ENCODE data around the gene AP2S1. TPM values are rescaled to one million over a fixed set of nuclear protein-coding genes. Genes with fewer than 3 reads are reported as not detected.
A peak's percentile ranks its signal among the peaks of the same experiment; 100 is the strongest.

AP2S1 gene
- 111 and 143 TPM in 2 replicates for total RNA-seq
- polyA plus RNA-seq, result 201 and 233 TPM in 2 replicates
- 258 and 351 TPM in 2 replicates for polyA plus RNA-seq (2012)
- polyA minus RNA-seq (ENCODE audit: low replicate concordance), result 91.1 and 130 TPM in 2 replicates

- Histone ChIP-seq H3K4me2 (ENCODE audit: extremely low read depth, insufficient read depth, low read length) (peak within 1 kb of the TSS; percentile 92), H2AFZ (ENCODE audit: low read length) (peak within 1 kb of the TSS; percentile 54), H3K27ac (ENCODE audit: insufficient read depth, low read length) (peak within 1 kb of the TSS; percentile 94), H4K20me1 (ENCODE audit: control insufficient read depth, extremely low read depth, insufficient read depth, low read length) (no peaks in the 10 kb centered on the region), H3K79me2 (ENCODE audit: control insufficient read depth, insufficient read depth, low read length) (peaks cover 25% of the 10 kb centered on the region), H3K9ac (ENCODE audit: insufficient read depth, low read length) (peak within 1 kb of the TSS; percentile 69), H3K36me3 (ENCODE audit: control insufficient read depth, insufficient read depth, low read length) (peaks cover 7% of the 10 kb centered on the region), H3K4me1 (ENCODE audit: control insufficient read depth, extremely low read depth, insufficient read depth, low read length) (no peaks in the 10 kb centered on the region), H3K27me3 (ENCODE audit: control insufficient read depth, insufficient read depth, low read length) (no peaks in the 10 kb centered on the region), H3K9me3 (ENCODE audit: control insufficient read depth, insufficient read depth, low read depth, low read length) (no peaks in the 10 kb centered on the region), H3K4me3 (replicated peaks in 1 of 4; ENCODE audit: control extremely low read depth in 1 of 4, insufficient read depth in 1 of 4, low read depth in 3 of 4, low read length in 4 of 4) (peak within 1 kb of the TSS; percentile 50 to 93 (median 84))
- no peak for TF ChIP-seq EZH2 (IDR thresholded peaks at IDR 0.05; ENCODE audit: low read length, missing control alignments)
- TF ChIP-seq, protein P1, sequence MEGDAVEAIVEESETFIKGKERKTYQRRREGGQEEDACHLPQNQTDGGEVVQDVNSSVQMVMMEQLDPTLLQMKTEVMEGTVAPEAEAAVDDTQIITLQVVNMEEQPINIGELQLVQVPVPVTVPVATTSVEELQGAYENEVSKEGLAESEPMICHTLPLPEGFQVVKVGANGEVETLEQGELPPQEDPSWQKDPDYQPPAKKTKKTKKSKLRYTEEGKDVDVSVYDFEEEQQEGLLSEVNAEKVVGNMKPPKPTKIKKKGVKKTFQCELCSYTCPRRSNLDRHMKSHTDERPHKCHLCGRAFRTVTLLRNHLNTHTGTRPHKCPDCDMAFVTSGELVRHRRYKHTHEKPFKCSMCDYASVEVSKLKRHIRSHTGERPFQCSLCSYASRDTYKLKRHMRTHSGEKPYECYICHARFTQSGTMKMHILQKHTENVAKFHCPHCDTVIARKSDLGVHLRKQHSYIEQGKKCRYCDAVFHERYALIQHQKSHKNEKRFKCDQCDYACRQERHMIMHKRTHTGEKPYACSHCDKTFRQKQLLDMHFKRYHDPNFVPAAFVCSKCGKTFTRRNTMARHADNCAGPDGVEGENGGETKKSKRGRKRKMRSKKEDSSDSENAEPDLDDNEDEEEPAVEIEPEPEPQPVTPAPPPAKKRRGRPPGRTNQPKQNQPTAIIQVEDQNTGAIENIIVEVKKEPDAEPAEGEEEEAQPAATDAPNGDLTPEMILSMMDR (conservative IDR thresholded peaks at IDR 0.05 in 1 of 2, IDR thresholded peaks at IDR 0.05 in 1 of 2; ENCODE audit: low read depth in 1 of 2, low read length in 2 of 2), result no peak
- DNase-seq (ENCODE audit: low read depth in 2 of 2), result peak; percentile 98 to 99
Observed at GRCh38 chr19:46850228-46851203, at the start of gene AP2S1. Gene AP2S1, minus strand, starts transcription at chr19:46850846. Its CDS starts 80 bp downstream, at chr19:46850766.

- H4K20me1 ChIP-seq (ENCODE audit: control insufficient read depth, extremely low read depth, insufficient read depth, low read length), result no peaks in the 10 kb centered on the region
- no peak overlapping the region for H3K4me2 ChIP-seq (ENCODE audit: extremely low read depth, insufficient read depth, low read length)
- H3K27ac ChIP-seq (ENCODE audit: insufficient read depth, low read length), result no peak overlapping the region
- H3K36me3 ChIP-seq (ENCODE audit: control insufficient read depth, insufficient read depth, low read length), result no peaks in the 10 kb centered on the region
- peaks cover 62% of the 10 kb centered on the region for H3K79me2 ChIP-seq (ENCODE audit: control insufficient read depth, insufficient read depth, low read length)
- TF ChIP-seq, protein P1 (conservative IDR thresholded peaks at IDR 0.05 in 1 of 2, IDR thresholded peaks at IDR 0.05 in 1 of 2; ENCODE audit: low read depth in 1 of 2, low read length in 2 of 2), result no peak
- DNase-seq (ENCODE audit: low read depth in 2 of 2), result no peak
- H3K4me3 ChIP-seq (replicated peaks in 1 of 4; ENCODE audit: control extremely low read depth in 1 of 4, insufficient read depth in 1 of 4, low read depth in 3 of 4, low read length in 4 of 4), result no peak overlapping the region
- H3K27me3 ChIP-seq (ENCODE audit: control insufficient read depth, insufficient read depth, low read length), result no peaks in the 10 kb centered on the region
- H3K9ac ChIP-seq (ENCODE audit: insufficient read depth, low read length), result no peak overlapping the region
- H3K4me1 ChIP-seq (ENCODE audit: control insufficient read depth, extremely low read depth, insufficient read depth, low read length), result peaks cover 22% of the 10 kb centered on the region
- no peaks in the 10 kb centered on the region for H3K9me3 ChIP-seq (ENCODE audit: control insufficient read depth, insufficient read depth, low read depth, low read length)
- no peak overlapping the region for H2AFZ ChIP-seq (ENCODE audit: low read length)
Observed at GRCh38 chr19:46900341-46900740, 49.7 kb upstream of the AP2S1 start.

DNA sequence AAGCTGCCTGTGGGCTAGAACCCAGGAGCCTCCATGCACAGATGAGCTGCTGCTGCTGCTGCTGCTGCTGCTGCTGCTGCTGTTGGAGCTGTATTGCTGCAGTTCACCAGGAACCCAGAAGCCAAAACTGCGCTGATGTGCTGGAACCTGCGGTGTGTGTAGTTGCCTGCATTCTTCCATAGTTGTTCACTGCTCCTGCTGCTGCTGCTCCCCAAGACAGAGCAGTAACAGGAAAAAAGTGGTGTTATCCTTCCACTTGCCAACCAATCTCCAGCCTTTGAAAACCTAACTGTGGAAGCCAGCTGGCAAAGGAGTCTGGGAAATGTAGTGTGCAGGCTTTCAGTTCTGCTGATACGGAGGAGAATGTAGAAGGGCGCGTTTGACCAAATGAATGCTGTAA is 48.1 kb upstream of the AP2S1 start:
- DNase-seq (ENCODE audit: low read depth in 2 of 2), result peak; percentile 33 to 92
- Histone ChIP-seq H3K27me3 (ENCODE audit: control insufficient read depth, insufficient read depth, low read length) (no peaks in the 10 kb centered on the region), H3K79me2 (ENCODE audit: control insufficient read depth, insufficient read depth, low read length) (peaks cover 54% of the 10 kb centered on the region), H4K20me1 (ENCODE audit: control insufficient read depth, extremely low read depth, insufficient read depth, low read length) (no peaks in the 10 kb centered on the region), H3K4me3 (replicated peaks in 1 of 4; ENCODE audit: control extremely low read depth in 1 of 4, insufficient read depth in 1 of 4, low read depth in 3 of 4, low read length in 4 of 4) (peak overlapping the region in 1 of 4 experiments; percentile 27), H3K4me2 (ENCODE audit: extremely low read depth, insufficient read depth, low read length) (peak overlapping the region; percentile 85), H3K27ac (ENCODE audit: insufficient read depth, low read length) (no peak overlapping the region), H3K36me3 (ENCODE audit: control insufficient read depth, insufficient read depth, low read length) (no peaks in the 10 kb centered on the region), H3K9me3 (ENCODE audit: control insufficient read depth, insufficient read depth, low read depth, low read length) (no peaks in the 10 kb centered on the region), H3K4me1 (ENCODE audit: control insufficient read depth, extremely low read depth, insufficient read depth, low read length) (peaks cover 12% of the 10 kb centered on the region), H2AFZ (ENCODE audit: low read length) (no peak overlapping the region), H3K9ac (ENCODE audit: insufficient read depth, low read length) (no peak overlapping the region)
- no peak for TF ChIP-seq EZH2 (IDR thresholded peaks at IDR 0.05; ENCODE audit: low read length, missing control alignments)
- TF ChIP-seq, protein P1 (conservative IDR thresholded peaks at IDR 0.05 in 1 of 2, IDR thresholded peaks at IDR 0.05 in 1 of 2; ENCODE audit: low read depth in 1 of 2, low read length in 2 of 2), result no peak
